GM19397 (cell line): ENCODE data around the gene NAP1L1.

Experiments used
- ATAC-seq: cut with Tn5 transposase; IDR thresholded peaks from one replicate; pipeline ENCODE4 v1.9.1; 2021; ENCODE audit warnings: mild to moderate bottlenecking, moderate library complexity; ENCODE audit not compliant: unreplicated experiment

Gene NAP1L1

DNA sequence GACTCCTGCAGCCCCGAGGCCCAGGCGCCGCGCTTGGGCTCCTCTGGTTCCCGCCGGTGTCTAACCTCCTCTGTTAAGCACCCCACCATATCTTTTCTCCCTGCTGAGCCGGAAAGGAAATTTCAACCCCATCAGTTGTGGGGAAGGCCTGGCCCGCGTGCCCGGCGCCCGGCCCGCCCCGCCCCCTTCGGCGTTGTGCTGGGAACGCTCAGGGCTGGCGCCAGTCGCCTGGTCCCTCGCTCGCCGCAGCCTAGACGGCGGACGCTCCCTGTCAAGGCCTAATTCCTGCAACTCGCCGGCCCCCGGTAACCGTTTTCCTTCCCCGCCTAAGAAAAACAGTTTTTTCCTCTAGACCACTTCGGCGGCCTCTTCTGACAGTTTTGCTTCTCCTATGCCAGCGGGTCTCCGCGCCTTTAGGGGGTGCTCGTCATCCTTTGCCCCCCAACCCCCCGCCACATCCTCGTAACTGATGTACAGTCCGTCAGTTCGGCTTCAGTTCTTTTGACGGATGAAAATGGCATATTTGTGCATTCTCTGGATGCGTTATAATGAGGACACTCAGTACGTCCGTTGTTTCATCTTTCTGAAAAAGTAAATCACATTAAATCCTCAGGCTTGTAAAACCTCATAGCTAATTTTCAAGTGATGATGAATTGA, 506 bp upstream of the NAP1L1 start:
- peak; percentile 60 for ATAC-seq

DNA sequence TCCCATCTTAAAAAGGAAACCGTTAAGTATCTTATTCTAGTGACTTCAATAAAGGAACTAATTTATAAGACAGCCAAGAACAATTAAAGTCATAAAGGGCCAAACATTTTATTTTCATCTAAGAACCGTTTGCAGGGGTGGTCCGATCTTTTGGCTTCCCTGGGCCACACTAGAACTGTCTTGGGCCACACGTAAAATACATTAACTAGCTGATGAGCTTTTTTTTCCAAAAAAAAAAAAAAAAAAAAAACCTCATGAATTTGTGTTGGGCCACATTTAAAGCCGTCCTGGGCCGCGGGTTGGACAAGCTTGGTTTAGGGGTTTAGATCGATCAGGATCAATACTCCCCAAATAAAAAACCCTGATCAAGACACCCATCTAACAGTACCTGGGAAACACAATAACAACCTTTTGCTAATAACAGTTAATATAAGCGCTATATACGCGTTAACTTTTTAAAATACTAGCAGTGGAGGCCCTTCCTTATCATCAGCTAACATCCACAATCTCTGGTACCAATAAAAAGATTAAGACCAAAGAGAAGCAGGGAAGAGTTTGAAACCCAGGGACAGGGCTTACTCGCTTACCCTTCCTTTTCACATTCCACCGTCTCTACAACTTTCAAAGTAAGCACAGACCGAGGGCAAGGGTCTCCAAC, 1.1 kb downstream of the NAP1L1 start:
- no peak for ATAC-seq

DNA sequence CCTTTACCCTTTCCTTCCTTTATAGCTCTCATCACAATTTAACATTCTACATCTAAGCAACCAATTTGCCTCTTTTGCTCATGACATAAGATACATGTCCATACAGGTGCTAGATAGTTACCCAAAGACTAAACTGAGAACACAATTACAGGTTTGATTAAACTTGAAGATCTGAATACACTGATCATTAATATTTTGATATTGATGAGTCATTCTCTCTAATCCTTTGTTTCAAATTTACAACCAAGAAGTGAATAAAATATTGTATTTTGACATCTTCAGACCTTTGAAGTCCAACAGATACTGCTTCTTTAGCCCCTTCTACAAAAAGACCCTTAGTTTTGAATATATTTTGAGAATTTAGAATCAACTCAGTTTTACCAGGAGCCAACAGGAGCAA, 2.6 kb downstream of the NAP1L1 start:
- ATAC-seq = no peak

DNA sequence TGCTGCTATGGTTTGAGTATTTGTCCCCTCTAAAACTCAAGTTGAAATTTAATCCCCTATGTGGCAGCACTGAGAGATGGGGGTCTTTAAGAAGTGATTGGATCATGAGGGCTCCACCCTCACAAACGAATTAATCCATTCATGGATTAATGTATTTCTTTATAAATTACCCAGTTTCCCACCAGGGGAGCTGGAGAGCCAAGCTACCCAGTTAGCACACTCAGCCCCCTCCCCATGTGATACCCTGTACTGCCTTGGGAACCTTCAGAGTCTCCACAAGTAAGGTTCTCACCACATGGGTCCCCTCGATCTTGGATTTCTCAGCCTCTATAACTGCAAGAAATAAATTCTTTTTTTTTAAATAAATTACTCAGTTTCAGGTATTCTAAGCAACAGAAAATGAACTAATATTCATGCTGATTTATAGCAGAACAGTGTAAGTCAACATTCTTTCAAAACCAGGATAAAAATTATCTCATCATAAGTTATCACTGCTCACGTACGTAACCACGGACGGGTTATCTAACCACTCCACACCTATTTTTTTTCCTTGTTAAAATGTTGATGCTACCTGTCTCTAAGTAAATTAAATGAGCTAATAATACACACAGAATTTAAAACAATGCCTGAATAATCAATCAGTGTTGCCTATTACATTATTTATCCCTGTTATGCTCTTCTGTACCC, 3.6 kb downstream of the NAP1L1 start:
- ATAC-seq = no peak

DNA sequence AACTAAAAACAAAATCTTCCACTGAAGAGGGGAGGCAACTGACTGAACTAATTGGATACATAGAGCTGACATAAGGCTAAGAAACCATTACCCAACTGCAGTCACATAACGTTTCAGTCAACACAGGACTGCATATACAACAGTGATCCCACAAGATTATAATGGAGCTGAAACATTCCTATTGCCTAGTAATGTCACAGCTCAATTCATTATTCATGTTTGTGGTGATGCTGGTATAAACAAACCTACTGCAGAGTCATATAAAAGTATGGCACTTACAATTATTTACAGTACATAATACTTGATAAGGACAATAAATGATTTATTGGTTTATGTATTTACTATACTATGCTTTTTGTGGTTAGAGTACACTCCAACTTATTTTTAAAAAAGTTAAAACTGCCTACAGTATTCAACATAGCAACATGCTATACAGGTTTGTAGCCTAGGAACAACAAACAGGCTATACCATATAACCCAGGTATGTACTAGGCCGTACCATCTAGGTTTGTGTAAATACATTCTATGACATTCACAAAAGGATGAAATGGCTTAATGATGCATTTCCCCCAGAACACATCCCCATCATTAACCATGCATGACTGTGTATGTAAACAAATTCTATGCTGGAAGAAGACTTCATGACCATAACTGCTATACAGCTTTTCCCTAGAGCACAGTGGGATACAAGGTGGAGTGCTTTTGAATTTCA, 4.3 kb downstream of the NAP1L1 start:
- no peak for ATAC-seq

DNA sequence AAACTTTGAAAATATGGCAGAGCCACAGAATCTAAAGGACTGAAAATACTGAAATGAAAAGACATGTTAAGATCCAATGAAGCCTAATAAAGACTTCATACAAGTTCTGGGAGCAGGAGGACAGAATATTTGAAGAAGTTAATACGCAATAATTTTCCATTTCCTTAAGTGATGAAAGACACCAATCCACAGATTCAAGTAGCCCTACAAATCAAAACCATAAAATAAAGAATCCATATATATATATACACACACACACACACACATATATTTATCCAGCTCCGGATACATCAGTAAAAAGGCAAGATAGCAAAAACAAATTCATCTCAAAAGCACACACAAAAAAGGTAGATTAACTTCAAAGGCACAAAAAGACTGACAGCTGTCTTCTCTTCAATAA, 5.7 kb downstream of the NAP1L1 start:
- ATAC-seq = no peak

DNA sequence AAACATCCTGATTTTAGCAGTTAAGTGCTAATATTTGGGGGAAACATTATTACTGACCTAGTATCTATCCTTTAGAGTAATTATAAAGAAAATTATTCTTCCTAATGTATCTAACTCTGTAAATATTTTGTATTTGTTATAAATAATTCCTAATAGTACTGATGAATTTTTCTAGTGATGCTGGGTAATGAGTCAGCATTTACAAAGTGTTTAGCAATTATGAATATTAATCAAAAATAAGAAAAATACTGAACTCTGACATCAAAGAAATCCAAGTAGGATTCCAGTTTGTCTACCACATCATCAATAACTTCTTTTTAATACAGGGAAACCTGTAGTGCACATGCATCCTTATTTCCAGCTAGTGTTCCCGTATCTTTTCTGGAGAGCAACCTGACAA, 9.0 kb downstream of the NAP1L1 start:
- ATAC-seq = no peak

DNA sequence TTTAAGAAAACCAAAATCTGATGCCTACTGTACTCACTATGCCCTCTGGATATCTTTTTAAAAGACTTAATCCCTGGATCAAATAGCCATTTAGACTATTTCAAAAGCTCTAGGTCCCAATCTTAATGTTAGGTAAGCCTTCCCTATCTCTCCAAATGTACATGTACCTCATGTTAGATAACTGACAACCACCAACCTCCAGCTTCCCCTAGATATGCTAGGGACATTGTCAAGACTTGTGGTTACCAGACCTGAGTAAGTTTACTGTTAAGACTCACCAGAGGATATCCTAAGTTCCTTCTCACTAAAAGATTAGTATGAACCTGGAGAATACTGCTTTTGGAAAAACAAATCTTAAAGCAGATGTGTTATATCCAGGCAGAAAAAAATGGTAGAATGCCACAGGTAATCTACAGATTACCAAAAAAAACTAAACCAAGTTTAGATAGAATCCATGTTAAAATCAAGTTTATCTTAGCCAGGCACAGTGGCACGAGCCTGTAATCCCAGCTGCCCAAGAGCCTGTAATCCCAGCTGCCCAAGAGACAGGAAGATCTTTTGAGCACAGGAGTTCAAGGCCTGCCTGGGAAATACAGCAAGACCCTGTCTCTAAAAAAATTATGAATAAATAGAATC, 9.7 kb downstream of the NAP1L1 start:
- ATAC-seq = no peak

DNA sequence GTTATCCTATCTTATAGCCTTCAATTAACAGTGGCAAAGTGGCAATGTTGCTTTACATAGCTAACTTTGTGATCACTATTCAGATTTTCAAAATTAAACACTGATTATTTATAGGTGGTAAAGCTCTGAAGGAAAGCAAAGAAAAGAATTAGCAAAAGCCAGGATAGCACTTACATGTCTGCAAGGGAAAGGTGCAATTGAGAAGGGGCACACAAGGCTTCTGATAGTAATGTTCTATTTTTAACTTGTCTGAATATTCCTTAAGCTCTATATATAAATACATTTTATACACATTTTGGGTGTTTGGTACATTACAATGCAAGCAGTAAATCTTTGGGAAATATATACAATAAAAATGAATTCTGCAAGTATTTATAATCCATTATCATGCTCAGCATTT, 10.9 kb downstream of the NAP1L1 start:
- no peak for ATAC-seq

DNA sequence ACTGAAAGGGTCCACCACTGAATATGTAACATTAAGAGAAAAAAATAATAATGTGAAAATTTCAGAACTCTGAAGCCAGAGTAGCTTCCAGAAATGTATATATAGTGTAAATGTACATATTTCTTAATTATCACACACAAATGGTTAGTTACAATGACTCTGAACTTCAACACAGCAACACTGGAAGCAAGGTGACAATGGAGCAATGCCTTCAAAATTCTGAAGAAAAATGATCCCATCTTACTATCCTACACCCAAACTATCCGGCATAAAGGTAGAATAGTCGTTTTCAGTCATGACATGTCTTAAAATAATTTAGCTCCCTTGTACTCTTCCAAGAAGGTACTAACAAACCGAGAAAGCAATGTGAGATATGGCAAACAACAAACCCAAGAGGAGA, 11.9 kb downstream of the NAP1L1 start:
- no peak for ATAC-seq

DNA sequence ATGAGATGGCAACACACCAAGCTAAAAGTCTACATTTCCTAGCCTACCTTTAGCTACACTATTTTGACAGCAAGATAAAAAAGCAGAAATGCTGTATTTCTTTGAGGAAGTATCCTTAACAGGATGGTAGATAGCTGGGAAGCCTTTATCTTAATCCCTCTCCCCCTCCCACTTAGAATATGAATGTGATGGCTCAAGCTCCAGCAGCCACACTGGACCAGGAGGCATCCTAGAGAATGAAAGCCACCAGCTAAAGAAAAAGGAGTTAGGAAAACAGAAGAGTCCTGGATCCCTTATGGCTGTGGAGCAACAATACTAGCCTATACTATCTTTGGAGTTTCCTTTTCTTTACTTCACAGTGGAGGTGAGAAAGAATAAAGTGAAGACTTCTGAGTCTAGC, 15.1 kb downstream of the NAP1L1 start:
- no peak for ATAC-seq

DNA sequence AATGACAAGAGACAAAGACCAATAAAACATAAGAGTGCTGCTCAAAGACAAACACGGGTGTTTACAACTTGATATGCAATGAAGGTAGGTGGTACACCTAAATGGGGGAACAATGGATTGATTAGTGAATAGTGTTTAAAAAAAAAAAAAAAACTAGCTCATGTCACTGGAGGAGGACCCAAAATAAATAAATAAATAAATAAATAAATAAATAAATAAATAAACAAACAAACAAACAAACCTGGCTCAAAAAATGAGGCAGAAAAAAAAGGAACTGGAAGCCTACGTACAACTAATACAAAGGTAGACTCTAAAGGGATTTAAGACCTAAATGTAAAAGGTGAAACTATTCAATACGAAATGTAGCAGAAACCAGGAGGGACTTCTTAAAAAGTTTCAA, 18.6 kb downstream of the NAP1L1 start:
- no peak for ATAC-seq

DNA sequence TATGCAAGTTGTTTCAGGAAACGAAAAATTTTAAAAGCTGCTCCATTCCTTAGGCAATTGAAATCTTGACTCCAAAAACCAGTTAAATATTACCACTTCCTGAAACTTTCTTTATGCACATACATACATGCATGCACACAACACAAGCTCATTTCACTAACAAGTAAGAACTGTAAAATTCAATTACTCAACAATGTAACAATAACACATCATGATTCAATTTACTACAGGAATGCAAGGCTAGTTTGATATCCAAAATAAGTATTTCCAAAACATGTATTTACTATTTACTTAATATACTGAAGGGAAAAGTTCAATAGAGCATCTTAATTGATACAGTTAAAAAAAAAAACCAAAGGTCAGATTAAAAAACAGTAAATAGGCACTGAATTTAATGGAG, 19.6 kb downstream of the NAP1L1 start:
- no peak for ATAC-seq

DNA sequence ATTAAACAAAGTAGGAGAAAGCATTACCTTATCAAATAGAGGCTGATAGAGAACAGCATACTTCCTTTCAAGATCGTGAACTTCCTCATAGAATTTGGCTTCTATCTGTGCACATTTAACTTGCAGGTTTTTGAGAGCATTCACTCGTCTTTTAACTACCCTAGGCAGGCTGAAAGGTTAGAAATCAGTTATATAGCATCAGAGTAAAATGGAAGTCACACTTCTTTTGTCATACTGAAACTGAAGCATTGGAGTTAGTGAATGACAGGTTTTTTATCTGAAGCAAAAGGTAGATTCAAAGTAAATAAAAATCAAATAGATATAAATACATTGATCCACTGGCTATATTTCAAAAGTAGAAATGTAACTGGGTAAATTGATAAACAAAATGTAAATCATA, 24.4 kb downstream of the NAP1L1 start:
- no peak for ATAC-seq

DNA sequence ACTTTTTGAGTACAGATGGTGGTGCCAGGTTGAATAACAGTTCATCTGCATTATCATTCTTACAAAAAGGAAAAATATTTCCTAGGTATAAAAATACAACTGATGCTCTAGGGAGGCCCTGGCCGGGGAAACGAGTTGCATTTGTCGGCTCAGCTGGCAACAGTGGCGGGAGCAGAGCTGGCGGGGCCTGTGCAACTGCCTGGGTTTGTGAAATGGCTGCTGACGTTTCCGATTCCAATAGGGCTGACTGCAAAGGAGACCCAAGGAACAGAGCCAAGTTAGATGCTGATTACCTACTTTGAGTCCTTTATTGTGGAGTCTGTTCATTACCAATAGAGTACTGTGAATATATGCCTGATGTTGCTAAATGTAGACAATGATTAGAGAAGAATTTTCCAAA, 27.2 kb downstream of the NAP1L1 start:
- no peak for ATAC-seq

DNA sequence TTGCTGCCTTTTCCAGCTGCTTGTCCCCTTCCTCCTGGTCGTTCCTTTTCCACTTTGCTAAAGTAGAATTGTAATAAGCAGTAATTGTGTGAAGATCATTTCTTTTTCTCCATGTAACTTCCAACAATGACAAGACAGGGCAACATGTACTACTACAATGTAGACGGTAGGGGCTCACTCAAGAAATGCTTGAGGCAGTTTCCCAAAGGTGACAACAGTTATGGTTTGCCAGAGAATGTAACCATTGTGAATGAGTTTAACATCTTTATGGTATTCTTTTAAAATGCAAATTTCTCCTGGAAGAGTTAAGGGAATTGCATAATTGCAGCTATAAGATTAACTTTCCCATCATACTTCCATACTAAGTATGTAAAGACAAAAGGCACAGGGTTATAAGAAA, 29.1 kb downstream of the NAP1L1 start:
- no peak for ATAC-seq

DNA sequence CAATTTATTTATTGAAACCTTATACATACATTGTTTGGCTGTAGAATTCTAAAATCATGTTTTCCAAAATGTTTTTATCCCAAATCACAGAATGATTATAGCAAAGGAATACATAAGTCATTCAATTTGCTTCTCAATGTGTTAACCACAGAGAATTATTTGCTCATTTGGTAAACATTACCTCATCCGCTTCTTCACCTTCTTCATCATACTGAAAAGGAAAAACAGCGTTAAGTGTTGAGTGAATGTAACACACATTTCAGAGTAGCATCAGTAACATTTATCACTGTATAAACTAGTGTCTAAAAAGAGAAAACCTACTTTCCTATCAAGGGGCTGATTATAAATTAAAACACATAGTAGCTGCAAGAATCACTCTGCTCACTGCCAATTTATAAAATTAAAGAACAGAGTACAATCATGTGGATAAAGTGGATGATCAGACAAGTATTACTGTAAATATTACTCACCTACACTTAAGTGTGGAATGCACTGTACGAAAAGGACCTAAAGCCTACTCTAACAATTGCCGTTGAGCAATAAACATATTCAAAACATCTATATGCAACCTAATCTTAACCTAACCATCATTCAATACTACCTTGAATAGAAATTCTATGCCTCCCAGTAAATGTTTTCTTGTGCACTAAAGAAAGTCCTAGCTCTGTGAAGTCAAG, 34.8 kb downstream of the NAP1L1 start:
- no peak for ATAC-seq

DNA sequence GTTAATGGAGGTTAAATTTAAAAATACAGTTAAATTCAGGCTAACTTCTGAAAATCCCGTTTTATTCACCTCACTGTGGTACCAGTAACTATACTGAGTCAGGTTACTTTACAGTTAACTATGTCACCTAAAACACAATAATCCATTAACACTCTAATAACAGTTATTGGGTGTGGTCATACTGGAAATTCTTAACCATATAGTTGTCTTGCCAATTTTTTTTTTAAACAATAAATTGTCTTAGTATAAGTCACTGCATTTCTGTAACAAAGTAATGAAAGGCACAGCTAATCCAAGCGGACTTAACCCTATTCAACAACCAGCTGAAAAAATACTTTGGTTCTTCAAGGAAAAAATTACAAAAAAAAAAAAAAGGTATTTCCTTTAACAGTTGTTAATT, 36.7 kb downstream of the NAP1L1 start:
- ATAC-seq = no peak

DNA sequence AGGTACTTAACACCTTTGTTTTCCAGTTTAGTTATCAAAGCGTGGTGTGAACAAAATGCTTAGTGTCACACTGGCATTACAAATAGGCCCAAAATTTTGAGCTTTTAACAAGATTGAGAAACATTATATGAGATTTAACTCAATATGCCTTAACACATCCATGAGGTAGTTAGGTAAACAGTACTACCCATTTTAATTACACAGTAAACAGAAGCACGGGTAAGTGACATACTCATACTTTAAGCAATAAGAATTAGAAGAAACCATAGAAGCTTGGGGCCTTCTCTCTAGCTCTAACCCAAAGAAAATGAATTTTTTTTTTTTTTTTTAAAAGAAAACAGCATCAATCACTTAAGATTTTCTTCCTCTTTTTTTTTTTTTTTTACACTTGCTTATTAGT, 37.4 kb downstream of the NAP1L1 start:
- no peak for ATAC-seq

DNA sequence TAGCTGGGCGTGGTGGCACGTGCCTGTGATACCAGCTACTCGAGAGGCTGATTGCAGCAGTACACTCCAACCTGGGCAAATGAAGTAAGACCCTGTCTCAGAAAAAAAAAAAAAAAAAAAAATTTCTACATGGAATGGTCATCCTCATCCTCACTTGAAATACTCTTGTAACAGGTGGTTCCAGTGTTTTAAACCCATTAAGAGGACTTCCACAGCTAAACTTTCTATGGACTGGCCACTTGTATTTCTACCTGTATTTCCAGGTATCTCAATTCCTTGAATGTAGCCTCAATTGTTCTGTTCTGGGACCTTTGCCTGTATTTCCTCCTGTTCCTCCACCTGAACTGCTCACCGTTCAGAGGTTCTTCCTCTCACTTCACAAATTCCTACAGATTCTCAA, 41.1 kb downstream of the NAP1L1 start:
- no peak for ATAC-seq

DNA sequence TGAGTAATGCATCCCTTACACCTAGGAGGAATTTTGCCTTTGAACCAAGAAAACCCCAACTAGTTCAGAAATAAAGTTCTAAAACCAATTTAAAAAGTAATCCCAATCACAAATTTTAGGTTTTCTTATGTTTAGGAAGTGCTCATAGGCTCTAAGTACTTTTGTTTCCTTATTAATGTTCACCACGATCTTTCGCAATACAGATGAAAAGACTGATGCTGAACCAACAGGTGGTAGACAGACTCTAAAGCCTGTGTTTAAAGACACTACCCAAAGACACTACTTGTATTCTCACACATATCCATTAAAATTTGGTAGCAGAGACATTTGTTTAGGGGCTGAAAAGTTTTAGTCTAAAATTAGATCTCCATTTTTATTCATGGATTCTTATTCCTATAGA, 42.3 kb downstream of the NAP1L1 start:
- ATAC-seq = no peak
